HepG2 (cell line): ENCODE measurements around the gene TRANK1. TPM values are rescaled to one million over a fixed set of nuclear protein-coding genes. Genes with fewer than 3 reads are reported as not detected.

ENCODE experiments used
- DNMT1 ChIP-seq: sonication (generic); formaldehyde crosslinking; IDR thresholded peaks from 2 replicates; pipeline ENCODE4 v1.5.1; 2020; ENCODE audit warnings: mild to moderate bottlenecking, missing genetic modification reagents
- HNF4G ChIP-seq, 2 experiments: sonication (generic) in 1 of 2; formaldehyde crosslinking in 1 of 2; IDR thresholded peaks; 2 replicates each; pipeline versions ENCODE4 v1.4.0 to v1.6.1; 2011 to 2020; ENCODE audit warnings: borderline replicate concordance in 2 of 2, low read depth in 2 of 2, mild to moderate bottlenecking in 2 of 2, low read length in 1 of 2, missing genetic modification reagents in 1 of 2, moderate library complexity in 1 of 2
- KDM5A ChIP-seq: fragments of 200-600 bp; sonication (generic); IDR thresholded peaks from 2 replicates; pipeline ENCODE4 v1.7.0; 2018; ENCODE audit warnings: antibody characterized with exemption, mild to moderate bottlenecking, low read length, borderline replicate concordance
- PHF5A ChIP-seq: IDR thresholded peaks from one replicate; pipeline ENCODE4 v1.6.1; 2018; ENCODE audit warnings: low read depth, missing genetic modification reagents; ENCODE audit not compliant: unreplicated experiment
- PRDM15 ChIP-seq: sonication (generic); formaldehyde crosslinking; IDR thresholded peaks from 2 replicates; pipeline ENCODE4 v1.4.0; 2020; ENCODE audit warnings: missing genetic modification reagents
- SIN3B ChIP-seq: fragments of 150-350 bp; IDR thresholded peaks from 2 replicates; pipeline ENCODE4 v1.6.1; 2014; ENCODE audit warnings: low read length
- ZNF230 ChIP-seq: sonication (generic); formaldehyde crosslinking; IDR thresholded peaks from 2 replicates; pipeline ENCODE4 v1.4.0; 2020; ENCODE audit warnings: mild to moderate bottlenecking, missing genetic modification reagents
- ZNF260 ChIP-seq: sonication (generic); formaldehyde crosslinking; IDR thresholded peaks from 2 replicates; pipeline ENCODE4 v1.4.0; 2020; ENCODE audit warnings: missing genetic modification reagents, low read depth, mild to moderate bottlenecking, borderline replicate concordance
- ZNF609 ChIP-seq: sonication (generic); formaldehyde crosslinking; IDR thresholded peaks from 2 replicates; pipeline ENCODE4 v1.4.0; 2020; ENCODE audit warnings: mild to moderate bottlenecking, missing genetic modification reagents, borderline replicate concordance
- ZNF773 ChIP-seq: sonication (generic); formaldehyde crosslinking; IDR thresholded peaks from 2 replicates; pipeline ENCODE4 v1.4.0; 2020; ENCODE audit warnings: missing genetic modification reagents, borderline replicate concordance
- polyA plus RNA-seq, 8 experiments: library from polyadenylated mRNA; depleted of rRNA in 3 of 8; stranded (reverse) in 7 of 8; unstranded in 1 of 8; fragments of >200 nt; fragmentation: Illumina TruSeq in 4 of 8; extraction: Trizol in 4 of 8; gene quantifications; 2 replicates each; pipeline versions ENCODE4 v1.2.1 to v1.2.3, GENCODE V29; 2011 to 2016; ENCODE audit warnings: low read depth in 4 of 8, missing spikeins in 1 of 8, mixed read lengths in 1 of 8; ENCODE audit not compliant: insufficient read depth in 1 of 8
- total RNA-seq, 5 experiments: library from RNA; depleted of rRNA; stranded (reverse); fragments of >200 nt; fragmentation: Illumina TruSeq; extraction: Trizol; gene quantifications; 2 replicates each; pipeline ENCODE4 v1.2.3, GENCODE V29; 2016; ENCODE audit warnings: low read depth in 1 of 5
- TF ChIP-seq, protein P1 (sequence below): sonication (generic); formaldehyde crosslinking; IDR thresholded peaks from 2 replicates; pipeline ENCODE4 v1.5.0; 2020; ENCODE audit warnings: missing genetic modification reagents

Gene TRANK1
- total and polyA plus RNA-seq, 2 of the 13 experiments (the other 11 are each of a cell fraction or from before 2014, with no cell fraction given), result 0.13 to 0.32 TPM

- TF ChIP-seq PRDM15 (no peak), KDM5A (peak; percentile 73), ZNF230 (peak; percentile 41), ZNF773 (CRISPR knock-in tag) (no peak), ZNF260 (CRISPR knock-in tag) (no peak), PHF5A (CRISPR knock-in tag) (peak; percentile 36), DNMT1 (no peak), HNF4G (IDR thresholded peaks at IDR 0.05; ENCODE audit: borderline replicate concordance, low read depth, low read length) (no peak), HNF4G (CRISPR knock-in tag; IDR thresholded peaks at IDR 0.05; ENCODE audit: borderline replicate concordance, low read depth) (0 out of 2 replicates have a peak, but pooled peaks have one; percentile 17), SIN3B (peak; percentile 57; the same call in 1 of the 2 replicates), ZNF609 (no peak)
- TF ChIP-seq, protein P1, sequence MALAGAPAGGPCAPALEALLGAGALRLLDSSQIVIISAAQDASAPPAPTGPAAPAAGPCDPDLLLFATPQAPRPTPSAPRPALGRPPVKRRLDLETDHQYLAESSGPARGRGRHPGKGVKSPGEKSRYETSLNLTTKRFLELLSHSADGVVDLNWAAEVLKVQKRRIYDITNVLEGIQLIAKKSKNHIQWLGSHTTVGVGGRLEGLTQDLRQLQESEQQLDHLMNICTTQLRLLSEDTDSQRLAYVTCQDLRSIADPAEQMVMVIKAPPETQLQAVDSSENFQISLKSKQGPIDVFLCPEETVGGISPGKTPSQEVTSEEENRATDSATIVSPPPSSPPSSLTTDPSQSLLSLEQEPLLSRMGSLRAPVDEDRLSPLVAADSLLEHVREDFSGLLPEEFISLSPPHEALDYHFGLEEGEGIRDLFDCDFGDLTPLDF (CRISPR knock-in tag), result peak; percentile 96
Observed at GRCh38 chr3:36993326-36994283, 48.8 kb upstream of the TRANK1 start, which contains the start of gene MLH1 (continued).
